SK-N-SH (cell line): ENCODE data around the gene MNX1. TPM values are rescaled to one million over a fixed set of nuclear protein-coding genes. Genes with fewer than 3 reads are reported as not detected.

Experiments used
- CTCF ChIA-PET: fragments of 300-600, 350-600 bp; formaldehyde crosslinking; extraction: SDS; loops from one replicate; lab custom pipeline; 2021; lab: Yijun Ruan, JAX
- POLR2A ChIA-PET: fragments of 350-600 bp; sonication (Branson Sonifier 250); formaldehyde crosslinking; extraction: SDS; loops from one replicate; lab custom pipeline; 2020; ENCODE audit warnings: antibody characterized with exemption, inconsistent platforms; lab: Yijun Ruan, JAX
- DNase-seq: peaks from one replicate; pipeline ENCODE4 v3.0.0; 2012
- H2AFZ ChIP-seq: fragments of 200-600 bp; sonication (generic); 2 replicates; pipeline ENCODE4 v1.8.1; 2016; ENCODE audit warnings: antibody characterized with exemption, mild to moderate bottlenecking, low read depth
- H3F3A ChIP-seq: fragments of 200-600 bp; sonication (generic); replicated peaks from 2 replicates; pipeline ENCODE3; 2016; ENCODE audit warnings: antibody characterized with exemption, mild to moderate bottlenecking; ENCODE audit not compliant: insufficient read depth
- H3K27ac ChIP-seq, 2 experiments: fragments of 200-500 bp in 1 of 2; fragments of 200-600 bp in 1 of 2; sonication (Bioruptor generic) in 1 of 2; sonication (generic), shearing (Covaris generic) in 1 of 2; 2 replicates each; pipeline versions ENCODE4 v1.5.1 to v1.6.1; 2014 to 2016; ENCODE audit warnings: low read depth in 2 of 2, inconsistent platforms in 1 of 2, low read length in 1 of 2, mild to moderate bottlenecking in 1 of 2, mixed read lengths in 1 of 2
- H3K27me3 ChIP-seq: fragments of 200-600 bp; sonication (generic), shearing (Covaris generic); 2 replicates; pipeline ENCODE4 v1.6.1; 2016; ENCODE audit warnings: mixed run types; ENCODE audit not compliant: insufficient read depth
- H3K36me3 ChIP-seq, 2 experiments: fragments of 200-500 bp in 1 of 2; fragments of 200-600 bp in 1 of 2; sonication (Bioruptor generic) in 1 of 2; sonication (generic) in 1 of 2; replicated peaks in 1 of 2; 2 replicates each; pipeline versions ENCODE3 to v1.5.1; 2014 to 2016; ENCODE audit warnings: low read length in 1 of 2, mild to moderate bottlenecking in 1 of 2; ENCODE audit not compliant: insufficient read depth in 2 of 2, control insufficient read depth in 1 of 2
- H3K4me1 ChIP-seq, 2 experiments: fragments of 200-500 bp in 1 of 2; fragments of 200-600 bp in 1 of 2; sonication (Bioruptor generic) in 1 of 2; sonication (generic), shearing (Covaris generic) in 1 of 2; 2 replicates each; pipeline versions ENCODE4 v1.5.1 to v1.6.1; 2014 to 2016; ENCODE audit warnings: low read depth in 1 of 2, low read length in 1 of 2, mixed run types in 1 of 2; ENCODE audit not compliant: insufficient read depth in 2 of 2, control insufficient read depth in 1 of 2
- H3K4me2 ChIP-seq: fragments of 200-600 bp; sonication (generic), shearing (Covaris generic); 2 replicates; pipeline ENCODE4 v1.6.1; 2017; ENCODE audit warnings: mixed run types
- H3K4me3 ChIP-seq, 2 experiments: fragments of 200-500 bp in 1 of 2; fragments of 200-600 bp in 1 of 2; sonication (Bioruptor generic) in 1 of 2; sonication (generic), shearing (Covaris generic) in 1 of 2; 2 replicates each; pipeline versions ENCODE4 v1.5.1 to v1.8.1; 2014 to 2016; ENCODE audit warnings: low read depth in 2 of 2, inconsistent platforms in 1 of 2, low read length in 1 of 2, mild to moderate bottlenecking in 1 of 2, mixed read lengths in 1 of 2, moderate library complexity in 1 of 2
- H3K79me2 ChIP-seq: fragments of 200-600 bp; sonication (generic); 2 replicates; pipeline ENCODE4 v1.8.1; 2017; ENCODE audit warnings: mild to moderate bottlenecking; ENCODE audit not compliant: insufficient read depth
- H3K9ac ChIP-seq: fragments of 200-600 bp; sonication (generic); 2 replicates; pipeline ENCODE4 v1.6.1; 2017; ENCODE audit warnings: mixed run types
- H3K9me2 ChIP-seq: fragments of 200-600 bp; sonication (generic); 2 replicates; pipeline ENCODE4 v1.6.1; 2017; ENCODE audit warnings: mixed run types
- H3K9me3 ChIP-seq: fragments of 200-600 bp; sonication (generic); 2 replicates; pipeline ENCODE4 v1.6.1; 2017; ENCODE audit warnings: mixed run types, mild to moderate bottlenecking, moderate library complexity
- H4K20me1 ChIP-seq: fragments of 200-600 bp; sonication (generic); 2 replicates; pipeline ENCODE4 v1.6.1; 2017; ENCODE audit warnings: mild to moderate bottlenecking, mixed run types; ENCODE audit not compliant: insufficient read depth
- CHD2 ChIP-seq: fragments of 150-350 bp; IDR thresholded peaks from 2 replicates; pipeline ENCODE4 v1.6.1; 2018; ENCODE audit warnings: low read length; ENCODE audit not compliant: partially characterized antibody
- EZH2phosphoT487 ChIP-seq: fragments of 200-600 bp; sonication (generic); IDR thresholded peaks from 2 replicates; pipeline ENCODE4 v1.6.1; 2017; ENCODE audit warnings: low read depth, mixed run types, mild to moderate bottlenecking, antibody characterized with exemption, moderate library complexity, borderline replicate concordance
- FOXJ3 ChIP-seq: sonication (generic); formaldehyde crosslinking; IDR thresholded peaks from 2 replicates; pipeline ENCODE4 v1.5.1; 2020; ENCODE audit warnings: mild to moderate bottlenecking, missing genetic modification reagents
- FOXM1 ChIP-seq: IDR thresholded peaks from 2 replicates; pipeline ENCODE4 v1.4.0; 2012; ENCODE audit warnings: low read depth, mild to moderate bottlenecking
- GABPA ChIP-seq: IDR thresholded peaks from 2 replicates; pipeline ENCODE4 v1.4.0; 2012; ENCODE audit warnings: low read depth, mild to moderate bottlenecking
- MEF2A ChIP-seq: IDR thresholded peaks from 2 replicates; pipeline ENCODE4 v1.4.0; 2012; ENCODE audit warnings: low read depth, borderline replicate concordance
- MXI1 ChIP-seq: IDR thresholded peaks from 2 replicates; pipeline ENCODE4 v1.6.1; 2012; ENCODE audit warnings: mild to moderate bottlenecking, low read depth, low read length, improper control_type of control experiment
- RAD21 ChIP-seq: IDR thresholded peaks from 2 replicates; pipeline ENCODE4 v1.6.1; 2012; ENCODE audit warnings: mild to moderate bottlenecking, low read length
- TEAD4 ChIP-seq: IDR thresholded peaks from 2 replicates; pipeline ENCODE4 v1.4.0; 2012; ENCODE audit warnings: mild to moderate bottlenecking, borderline replicate concordance; ENCODE audit not compliant: insufficient read depth
- YY1 ChIP-seq: IDR thresholded peaks from 2 replicates; pipeline ENCODE4 v1.4.0; 2012; ENCODE audit warnings: low read depth, mild to moderate bottlenecking
- WGBS: methylation state at CpG from one replicate; pipeline ENCODE4 v1.1.6; 2017; ENCODE audit warnings: low lambda C conversion rate; 5-methylcytosine and 5-hydroxymethylcytosine counted together
- polyA plus RNA-seq, 3 experiments: library from polyadenylated mRNA; depleted of rRNA; stranded (reverse); fragments of >200 nt; gene quantifications; 2 replicates each; pipeline ENCODE4 v1.2.3, GENCODE V29; 2012
- TF ChIP-seq, protein P1 (sequence below): fragments of 200-600 bp; sonication (generic); IDR thresholded peaks from 2 replicates; pipeline ENCODE4 v1.6.1; 2017; ENCODE audit warnings: antibody characterized with exemption, mild to moderate bottlenecking, moderate library complexity
- TF ChIP-seq, protein P2 (sequence below): IDR thresholded peaks from 2 replicates; pipeline ENCODE4 v1.4.0; 2012; ENCODE audit warnings: low read depth, borderline replicate concordance
- TF ChIP-seq, protein P3 (sequence below): fragments of 150-350 bp; IDR thresholded peaks from 2 replicates; pipeline ENCODE4 v1.6.1; 2017; ENCODE audit warnings: antibody characterized with exemption, low read length, low read depth, borderline replicate concordance
- TF ChIP-seq, protein P4 (sequence below): fragments of 150-350 bp; IDR thresholded peaks from 2 replicates; pipeline ENCODE4 v1.6.1; 2016; ENCODE audit warnings: mild to moderate bottlenecking, low read depth, low read length
- TF ChIP-seq, protein P5 (sequence below): IDR thresholded peaks from 2 replicates; pipeline ENCODE4 v1.6.1; 2012; ENCODE audit warnings: mild to moderate bottlenecking, low read depth, low read length, moderate library complexity

The MNX1 gene
- polyA plus RNA-seq, 1 of the 3 experiments (the other 2 are of a cell fraction), result not detected

DNA sequence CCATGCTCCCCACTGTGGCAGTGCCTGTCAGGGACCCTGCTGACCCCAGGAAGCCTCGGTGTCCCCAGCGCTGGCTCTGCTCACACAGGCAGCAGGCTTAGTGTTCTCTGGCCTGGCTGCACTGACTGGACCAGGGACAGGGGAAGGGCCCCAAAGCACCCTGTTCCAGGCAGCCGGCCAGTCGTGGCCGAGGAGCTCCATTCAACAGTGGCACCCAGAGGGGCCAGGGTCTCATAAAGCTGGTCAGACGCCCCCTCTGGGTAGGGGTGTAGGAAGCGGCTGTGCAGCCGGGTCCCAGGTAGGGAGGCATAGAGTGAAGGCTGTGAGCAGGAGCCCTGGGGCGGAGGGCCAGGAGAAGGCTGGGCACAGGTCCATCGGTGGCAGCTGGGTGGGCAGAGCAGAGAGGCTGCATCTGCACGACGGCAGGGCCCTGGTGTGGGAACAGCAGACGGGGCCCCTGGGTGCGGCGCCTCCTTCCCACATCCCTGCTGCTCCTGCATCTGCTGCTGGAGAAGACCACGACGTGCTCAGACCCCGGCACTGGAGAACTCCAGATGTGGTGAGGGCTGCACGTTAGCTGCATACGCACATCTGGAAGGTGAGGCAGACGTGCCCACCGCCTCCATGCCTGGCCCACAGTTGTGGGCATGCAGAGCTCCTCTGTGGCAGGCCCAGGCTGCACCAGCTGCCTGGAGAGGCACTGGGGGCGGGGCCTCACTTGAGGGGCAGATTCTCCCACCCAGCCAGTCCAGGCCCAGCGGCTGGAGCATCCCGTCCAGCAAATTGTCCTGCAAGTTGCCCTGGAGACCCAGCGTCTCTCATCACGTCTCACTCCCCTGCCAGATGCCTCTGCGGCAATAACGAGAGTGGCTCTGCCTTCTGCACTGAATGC lies 25.1 kb downstream of the MNX1 start:
- Histone ChIP-seq H3K9ac (no peak overlapping the region), H3K36me3 (no peaks in the 10 kb centered on the region), H3K9me2 (no peaks in the 10 kb centered on the region), H3K27ac (no peak overlapping the region), H3F3A (peaks cover 4% of the 10 kb centered on the region), H4K20me1 (no peaks in the 10 kb centered on the region), H3K79me2 (no peaks in the 10 kb centered on the region), H3K27me3 (0 out of 2 replicates have a peak, but pooled peaks cover under 1% of the 10 kb centered on the region), H3K4me2 (no peak overlapping the region), H3K4me1 (no peaks in the 10 kb centered on the region; a peak in 1 of 4 replicates), H3K4me3 (no peak overlapping the region), H2AFZ (no peak overlapping the region), H3K9me3 (no peaks in the 10 kb centered on the region)
- ChIA-PET POLR2A (interaction anchor here (1.1 kb wide), 1 partner anchor 35 kb away, joined by 3 read pairs; no protein-coding TSS in a partner anchor), CTCF (interaction anchor here (0.6 to 2.1 kb wide), 4 partner anchors 14 to 36 kb away, joined by 4 to 11 read pairs (median 5); partner anchors contain the start of gene NOM1)
- peak; percentile 42 for DNase-seq
- TF ChIP-seq, protein P1, sequence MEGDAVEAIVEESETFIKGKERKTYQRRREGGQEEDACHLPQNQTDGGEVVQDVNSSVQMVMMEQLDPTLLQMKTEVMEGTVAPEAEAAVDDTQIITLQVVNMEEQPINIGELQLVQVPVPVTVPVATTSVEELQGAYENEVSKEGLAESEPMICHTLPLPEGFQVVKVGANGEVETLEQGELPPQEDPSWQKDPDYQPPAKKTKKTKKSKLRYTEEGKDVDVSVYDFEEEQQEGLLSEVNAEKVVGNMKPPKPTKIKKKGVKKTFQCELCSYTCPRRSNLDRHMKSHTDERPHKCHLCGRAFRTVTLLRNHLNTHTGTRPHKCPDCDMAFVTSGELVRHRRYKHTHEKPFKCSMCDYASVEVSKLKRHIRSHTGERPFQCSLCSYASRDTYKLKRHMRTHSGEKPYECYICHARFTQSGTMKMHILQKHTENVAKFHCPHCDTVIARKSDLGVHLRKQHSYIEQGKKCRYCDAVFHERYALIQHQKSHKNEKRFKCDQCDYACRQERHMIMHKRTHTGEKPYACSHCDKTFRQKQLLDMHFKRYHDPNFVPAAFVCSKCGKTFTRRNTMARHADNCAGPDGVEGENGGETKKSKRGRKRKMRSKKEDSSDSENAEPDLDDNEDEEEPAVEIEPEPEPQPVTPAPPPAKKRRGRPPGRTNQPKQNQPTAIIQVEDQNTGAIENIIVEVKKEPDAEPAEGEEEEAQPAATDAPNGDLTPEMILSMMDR, result no peak
- TF ChIP-seq MEF2A (no peak), EZH2phosphoT487 (no peak), FOXJ3 (CRISPR knock-in tag) (no peak)
- WGBS, result 77% methylated on average over 19 of the region's 29 CpGs

DNA sequence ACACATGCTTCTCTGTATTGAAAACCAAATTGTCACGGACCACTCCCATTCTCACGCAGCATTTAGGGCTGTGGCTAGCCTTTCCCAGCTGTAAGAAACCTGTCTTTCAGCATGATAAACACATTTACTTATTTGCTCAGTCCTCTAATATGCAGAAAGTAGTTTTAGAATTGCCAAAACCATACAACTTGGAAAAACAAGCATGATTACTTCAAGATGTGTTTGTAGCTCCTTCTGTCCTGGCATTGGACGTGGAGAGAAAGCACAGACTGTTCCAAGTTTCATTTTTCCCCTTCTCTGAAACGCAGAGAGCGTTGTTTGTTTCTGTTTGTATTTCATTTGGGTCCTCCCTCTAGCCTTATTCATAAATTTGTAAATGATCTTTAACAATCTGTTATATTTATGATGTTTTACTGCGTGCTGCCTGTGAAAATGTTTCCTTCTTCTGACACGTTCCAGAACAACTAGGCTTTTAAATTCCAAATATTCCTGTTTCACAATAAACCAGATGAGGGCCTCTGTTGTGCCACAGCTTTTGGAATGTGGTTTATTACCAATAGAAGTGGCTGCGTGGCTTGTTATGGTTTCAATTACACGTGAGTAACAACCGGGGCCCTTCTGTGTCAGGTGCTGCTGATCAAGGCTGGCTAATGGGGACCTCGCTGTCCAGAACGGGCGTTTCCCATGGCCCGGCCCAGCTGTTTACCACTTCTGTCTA lies 26.1 kb downstream of the MNX1 start:
- Histone ChIP-seq H4K20me1 (no peaks in the 10 kb centered on the region), H3K27ac (no peak overlapping the region), H3K27me3 (no peaks in the 10 kb centered on the region), H3K79me2 (no peaks in the 10 kb centered on the region), H3K9me2 (no peaks in the 10 kb centered on the region), H3K36me3 (no peaks in the 10 kb centered on the region), H3K9me3 (no peaks in the 10 kb centered on the region), H2AFZ (no peak overlapping the region), H3K4me2 (no peak overlapping the region), H3K9ac (no peak overlapping the region), H3F3A (peaks cover 4% of the 10 kb centered on the region), H3K4me3 (no peak overlapping the region), H3K4me1 (no peaks in the 10 kb centered on the region; a peak in 1 of 4 replicates)
- POLR2A ChIA-PET, result no interaction called here
- CTCF ChIA-PET, result interaction anchor here (0.6 to 1.6 kb wide), 3 partner anchors 13 to 238 kb away, joined by 3 to 6 read pairs (median 4); partner anchors contain the start of gene NOM1
- peak; percentile 4 for DNase-seq
- 75% methylated on average over 14 of the region's 14 CpGs for WGBS
- no peak for TF ChIP-seq FOXM1
- TF ChIP-seq MEF2A, result no peak
- TF ChIP-seq MXI1, result no peak
- TF ChIP-seq GABPA, result no peak
- TF ChIP-seq YY1, result no peak
- TF ChIP-seq, protein P2, sequence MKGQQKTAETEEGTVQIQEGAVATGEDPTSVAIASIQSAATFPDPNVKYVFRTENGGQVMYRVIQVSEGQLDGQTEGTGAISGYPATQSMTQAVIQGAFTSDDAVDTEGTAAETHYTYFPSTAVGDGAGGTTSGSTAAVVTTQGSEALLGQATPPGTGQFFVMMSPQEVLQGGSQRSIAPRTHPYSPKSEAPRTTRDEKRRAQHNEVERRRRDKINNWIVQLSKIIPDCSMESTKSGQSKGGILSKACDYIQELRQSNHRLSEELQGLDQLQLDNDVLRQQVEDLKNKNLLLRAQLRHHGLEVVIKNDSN, result no peak
- TF ChIP-seq CHD2, result no peak
- TF ChIP-seq, protein P3, sequence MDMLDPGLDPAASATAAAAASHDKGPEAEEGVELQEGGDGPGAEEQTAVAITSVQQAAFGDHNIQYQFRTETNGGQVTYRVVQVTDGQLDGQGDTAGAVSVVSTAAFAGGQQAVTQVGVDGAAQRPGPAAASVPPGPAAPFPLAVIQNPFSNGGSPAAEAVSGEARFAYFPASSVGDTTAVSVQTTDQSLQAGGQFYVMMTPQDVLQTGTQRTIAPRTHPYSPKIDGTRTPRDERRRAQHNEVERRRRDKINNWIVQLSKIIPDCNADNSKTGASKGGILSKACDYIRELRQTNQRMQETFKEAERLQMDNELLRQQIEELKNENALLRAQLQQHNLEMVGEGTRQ, result no peak
- no peak for TF ChIP-seq RAD21
- TF ChIP-seq, protein P4, sequence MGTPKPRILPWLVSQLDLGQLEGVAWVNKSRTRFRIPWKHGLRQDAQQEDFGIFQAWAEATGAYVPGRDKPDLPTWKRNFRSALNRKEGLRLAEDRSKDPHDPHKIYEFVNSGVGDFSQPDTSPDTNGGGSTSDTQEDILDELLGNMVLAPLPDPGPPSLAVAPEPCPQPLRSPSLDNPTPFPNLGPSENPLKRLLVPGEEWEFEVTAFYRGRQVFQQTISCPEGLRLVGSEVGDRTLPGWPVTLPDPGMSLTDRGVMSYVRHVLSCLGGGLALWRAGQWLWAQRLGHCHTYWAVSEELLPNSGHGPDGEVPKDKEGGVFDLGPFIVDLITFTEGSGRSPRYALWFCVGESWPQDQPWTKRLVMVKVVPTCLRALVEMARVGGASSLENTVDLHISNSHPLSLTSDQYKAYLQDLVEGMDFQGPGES, result no peak
- TF ChIP-seq, protein P5, sequence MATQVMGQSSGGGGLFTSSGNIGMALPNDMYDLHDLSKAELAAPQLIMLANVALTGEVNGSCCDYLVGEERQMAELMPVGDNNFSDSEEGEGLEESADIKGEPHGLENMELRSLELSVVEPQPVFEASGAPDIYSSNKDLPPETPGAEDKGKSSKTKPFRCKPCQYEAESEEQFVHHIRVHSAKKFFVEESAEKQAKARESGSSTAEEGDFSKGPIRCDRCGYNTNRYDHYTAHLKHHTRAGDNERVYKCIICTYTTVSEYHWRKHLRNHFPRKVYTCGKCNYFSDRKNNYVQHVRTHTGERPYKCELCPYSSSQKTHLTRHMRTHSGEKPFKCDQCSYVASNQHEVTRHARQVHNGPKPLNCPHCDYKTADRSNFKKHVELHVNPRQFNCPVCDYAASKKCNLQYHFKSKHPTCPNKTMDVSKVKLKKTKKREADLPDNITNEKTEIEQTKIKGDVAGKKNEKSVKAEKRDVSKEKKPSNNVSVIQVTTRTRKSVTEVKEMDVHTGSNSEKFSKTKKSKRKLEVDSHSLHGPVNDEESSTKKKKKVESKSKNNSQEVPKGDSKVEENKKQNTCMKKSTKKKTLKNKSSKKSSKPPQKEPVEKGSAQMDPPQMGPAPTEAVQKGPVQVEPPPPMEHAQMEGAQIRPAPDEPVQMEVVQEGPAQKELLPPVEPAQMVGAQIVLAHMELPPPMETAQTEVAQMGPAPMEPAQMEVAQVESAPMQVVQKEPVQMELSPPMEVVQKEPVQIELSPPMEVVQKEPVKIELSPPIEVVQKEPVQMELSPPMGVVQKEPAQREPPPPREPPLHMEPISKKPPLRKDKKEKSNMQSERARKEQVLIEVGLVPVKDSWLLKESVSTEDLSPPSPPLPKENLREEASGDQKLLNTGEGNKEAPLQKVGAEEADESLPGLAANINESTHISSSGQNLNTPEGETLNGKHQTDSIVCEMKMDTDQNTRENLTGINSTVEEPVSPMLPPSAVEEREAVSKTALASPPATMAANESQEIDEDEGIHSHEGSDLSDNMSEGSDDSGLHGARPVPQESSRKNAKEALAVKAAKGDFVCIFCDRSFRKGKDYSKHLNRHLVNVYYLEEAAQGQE, result no peak
- TF ChIP-seq TEAD4, result no peak
